Natural killer cell (primary cell): ENCODE measurements around the gene ST3GAL4. TPM values are rescaled to one million over a fixed set of nuclear protein-coding genes. Genes with fewer than 3 reads are reported as not detected.
A peak's percentile ranks its signal among the peaks of the same experiment; 100 is the strongest.

Experiments used
- ATAC-seq, 3 donors: fragments of 150-1000 bp in 2 of 3; fragments of 200-7000 bp in 1 of 3; cut with Tn5 transposase; 1 replicate in 1 of 3; 2 replicates in 2 of 3; pipeline ENCODE4 v1.10.0; 2021; ENCODE audit warnings: mild to moderate bottlenecking in 2 of 3, moderate library complexity in 2 of 3
- DNase-seq, 2 donors: peaks; one replicate each; pipeline versions ENCODE4 v3.0.0 to v3.0.0-alpha.2; 2013 to 2021; ENCODE audit warnings: mixed read lengths in 1 of 2
- H3K27ac ChIP-seq: one replicate; pipeline ENCODE4 v1.5.1; 2013; ENCODE audit warnings: mild to moderate bottlenecking, low read length
- H3K27me3 ChIP-seq: one replicate; pipeline ENCODE4 v1.6.1; 2013; ENCODE audit warnings: low read length; ENCODE audit not compliant: control insufficient read depth, insufficient read depth
- H3K36me3 ChIP-seq: one replicate; pipeline ENCODE4 v1.6.1; 2013; ENCODE audit warnings: low read length; ENCODE audit not compliant: control insufficient read depth, insufficient read depth
- H3K4me1 ChIP-seq: one replicate; pipeline ENCODE4 v1.6.1; 2013; ENCODE audit warnings: low read length; ENCODE audit not compliant: control insufficient read depth, insufficient read depth
- H3K4me3 ChIP-seq: one replicate; pipeline ENCODE4 v1.5.1; 2013; ENCODE audit warnings: low read length
- H3K9me3 ChIP-seq: one replicate; pipeline ENCODE4 v1.6.1; 2013; ENCODE audit warnings: low read length; ENCODE audit not compliant: control insufficient read depth, insufficient read depth
- H3K27ac Mint-ChIP-seq, 2 donors: one replicate each; pipeline ENCODE4 v1.8.0; 2022; ENCODE audit warnings: mild to moderate bottlenecking in 2 of 2, mixed read lengths in 2 of 2, moderate library complexity in 1 of 2
- H3K27me3 Mint-ChIP-seq, 2 donors: one replicate each; pipeline ENCODE4 v1.8.0; 2022; ENCODE audit warnings: low read depth in 2 of 2, mixed read lengths in 2 of 2
- H3K36me3 Mint-ChIP-seq: one replicate; pipeline ENCODE4 v1.8.0; 2022; ENCODE audit warnings: mixed read lengths
- H3K4me1 Mint-ChIP-seq, 2 donors: one replicate each; pipeline ENCODE4 v1.8.0; 2022; ENCODE audit warnings: mixed read lengths in 2 of 2
- H3K4me3 Mint-ChIP-seq: one replicate; pipeline ENCODE4 v1.8.0; 2022; ENCODE audit warnings: mild to moderate bottlenecking, moderate library complexity, mixed read lengths
- H3K9me3 Mint-ChIP-seq, 2 donors: one replicate each; pipeline ENCODE4 v1.8.0; 2022; ENCODE audit warnings: mixed read lengths in 2 of 2
- CTCF ChIP-seq: fragments of 200-600 bp; IDR thresholded peaks from one replicate; pipeline ENCODE4 v1.8.0; 2022; ENCODE audit warnings: antibody characterized with exemption
- WGBS: methylation state at CpG from one replicate; pipeline ENCODE4 v1.1.7; 2013; ENCODE audit warnings: missing lambda C conversion rate; ENCODE audit not compliant: insufficient coverage; 5-methylcytosine and 5-hydroxymethylcytosine counted together
- intact Hi-C: fragments of 100-400 bp; cut with micrococcal nuclease; formaldehyde crosslinking; loops from one replicate; pipeline ENCODE4 v1.14.2; 2022
- total RNA-seq, 4 donors: library from RNA; stranded (reverse); fragments of 120-200 nt in 1 of 4; gene quantifications; one replicate each; pipeline versions ENCODE4 v1.2.3 to v1.2.4, GENCODE V29; 2013 to 2022

Gene ST3GAL4
- total RNA-seq, 3 donors from 2014 or later (not counting 1 experiment from before 2014, with no cell fraction given) = 43.3 to 57.6 (median 47.3) TPM

DNA sequence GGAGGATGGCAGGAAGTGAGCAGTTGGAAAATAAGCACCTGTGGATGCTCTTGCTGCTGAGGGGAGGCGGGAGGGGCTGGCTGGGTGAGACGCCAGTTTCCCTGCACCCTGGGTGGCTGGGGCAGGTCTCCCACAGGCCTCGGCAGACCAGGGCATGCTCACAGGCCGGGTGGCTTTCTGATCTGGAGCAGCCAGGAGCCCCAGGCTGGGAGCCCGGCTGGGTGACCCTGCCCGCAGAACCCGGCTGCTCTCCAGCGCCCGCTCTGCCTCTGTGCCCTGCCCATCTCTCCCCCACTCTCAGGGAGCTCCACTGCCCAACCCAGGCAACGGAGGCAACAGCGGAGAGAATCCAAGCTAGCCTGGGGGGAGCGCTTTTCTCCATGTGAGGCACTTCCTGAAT, 27.0 kb upstream of the ST3GAL4 start:
- H3K4me1 Mint-ChIP-seq = peaks cover 56 to 57% of the 10 kb centered on the region in 2 donors
- H3K27ac Mint-ChIP-seq = peak overlapping the region; percentile 88 to 97
- Histone ChIP-seq H3K4me1 (peaks cover 53% of the 10 kb centered on the region), H3K36me3 (no peaks in the 10 kb centered on the region), H3K9me3 (no peaks in the 10 kb centered on the region), H3K27ac (peak overlapping the region; percentile 86), H3K27me3 (no peaks in the 10 kb centered on the region), H3K4me3 (no peak overlapping the region)
- peak overlapping the region; percentile 79 for H3K4me3 Mint-ChIP-seq
- no peak for TF ChIP-seq CTCF
- no peaks in the 10 kb centered on the region for H3K9me3 Mint-ChIP-seq
- ATAC-seq (no peak), DNase-seq (no peak)
- WGBS = 94% methylated on average over 12 of the region's 12 CpGs
- no peaks in the 10 kb centered on the region for H3K27me3 Mint-ChIP-seq
- H3K36me3 Mint-ChIP-seq = no peaks in the 10 kb centered on the region
- intact Hi-C loops = loop anchor here (2.0 kb wide), 1 partner anchor 24 kb away; no protein-coding TSS in a partner anchor

DNA sequence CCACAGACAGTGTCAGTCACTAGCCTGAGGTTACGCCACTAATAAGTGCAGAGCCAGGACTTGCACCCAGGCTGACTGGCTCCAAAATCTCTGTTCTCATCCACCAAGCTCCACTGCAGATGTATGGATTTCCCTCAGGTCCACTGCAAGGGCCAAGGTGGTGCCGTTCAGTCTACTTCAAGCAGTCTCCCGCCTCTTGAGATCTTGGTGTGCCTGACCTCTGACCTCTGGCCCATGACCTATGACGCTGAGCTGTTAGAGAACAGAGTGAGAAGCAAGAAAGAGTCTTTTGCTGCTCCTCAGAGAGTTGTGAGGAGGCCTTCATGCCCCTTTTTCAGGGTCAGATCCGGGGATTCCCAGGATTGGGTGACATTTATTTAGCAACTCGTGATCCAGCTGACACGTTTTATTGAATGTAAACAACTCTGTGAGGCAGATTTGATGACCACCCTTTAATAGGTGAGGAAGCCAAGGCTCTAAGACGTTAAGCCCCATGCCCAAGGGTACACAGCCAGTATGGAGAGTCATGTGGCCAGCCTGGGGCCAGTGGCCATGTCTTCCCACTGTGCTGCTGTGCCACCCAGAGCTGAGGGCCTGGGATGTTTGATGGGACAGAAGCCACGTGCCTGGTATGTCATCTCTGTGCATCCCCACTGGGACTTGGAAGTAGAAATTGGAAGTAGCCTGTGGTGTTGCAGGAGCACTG, 26.4 kb upstream of the ST3GAL4 start:
- peaks cover 2% of the 10 kb centered on the region for H3K36me3 ChIP-seq
- H3K9me3 ChIP-seq = no peaks in the 10 kb centered on the region
- H3K27ac ChIP-seq = peak overlapping the region; percentile 86
- H3K27ac Mint-ChIP-seq = peak overlapping the region; percentile 88 to 97
- ATAC-seq (peak; percentile 11 to 34 (median 24)), DNase-seq (peak in 1 of 2 donors; percentile 29)
- no peaks in the 10 kb centered on the region for H3K9me3 Mint-ChIP-seq
- no peak for TF ChIP-seq CTCF
- H3K27me3 ChIP-seq = no peaks in the 10 kb centered on the region
- peaks cover 63% of the 10 kb centered on the region in 2 donors for H3K4me1 Mint-ChIP-seq
- no peaks in the 10 kb centered on the region for H3K36me3 Mint-ChIP-seq
- 88% methylated on average over 9 of the region's 9 CpGs for WGBS
- H3K27me3 Mint-ChIP-seq = no peaks in the 10 kb centered on the region
- no peak overlapping the region for H3K4me3 ChIP-seq
- peaks cover 59% of the 10 kb centered on the region for H3K4me1 ChIP-seq
- intact Hi-C loops = loop anchor here (1.0 to 2.0 kb wide), 3 partner anchors 10 to 24 kb away; no protein-coding TSS in a partner anchor
- peak overlapping the region; percentile 79 for H3K4me3 Mint-ChIP-seq

GRCh38 chr11:126329644-126330211, 25.8 kb upstream of the ST3GAL4 start:
- 46% methylated on average over 10 of the region's 11 CpGs for WGBS
- H3K36me3 Mint-ChIP-seq = no peaks in the 10 kb centered on the region
- peak overlapping the region; percentile 79 for H3K4me3 Mint-ChIP-seq
- H3K27me3 Mint-ChIP-seq = no peaks in the 10 kb centered on the region
- peak overlapping the region; percentile 88 to 97 for H3K27ac Mint-ChIP-seq
- H3K9me3 Mint-ChIP-seq = no peaks in the 10 kb centered on the region
- ATAC-seq (peak; percentile 63 to 79 (median 74)), DNase-seq (peak; percentile 64 to 77)
- peaks cover 2% of the 10 kb centered on the region for H3K36me3 ChIP-seq
- peaks cover 66 to 67% of the 10 kb centered on the region in 2 donors for H3K4me1 Mint-ChIP-seq
- no peaks in the 10 kb centered on the region for H3K9me3 ChIP-seq
- H3K27ac ChIP-seq = peak overlapping the region; percentile 86
- peaks cover 65% of the 10 kb centered on the region for H3K4me1 ChIP-seq
- no peak for TF ChIP-seq CTCF
- H3K27me3 ChIP-seq = no peaks in the 10 kb centered on the region
- intact Hi-C loops = loop anchor here (1.0 to 5.0 kb wide), 4 partner anchors 10 to 817 kb away; no protein-coding TSS in a partner anchor
- H3K4me3 ChIP-seq = no peak overlapping the region
